ES-I3 (cell line): Measurements from ENCODE around the gene CLEC16A.

Experiments used
- H3K36me3 ChIP-seq: 2 replicates; pipeline ENCODE4 v1.6.1; 2013; ENCODE audit warnings: mild to moderate bottlenecking, low read length, control low read depth, moderate library complexity; ENCODE audit not compliant: insufficient read depth
- H3K4me1 ChIP-seq: 2 replicates; pipeline ENCODE4 v1.6.1; 2013; ENCODE audit warnings: mild to moderate bottlenecking, control low read depth, low read length; ENCODE audit not compliant: insufficient read depth
- H3K9ac ChIP-seq: 2 replicates; pipeline ENCODE4 v1.6.1; 2013; ENCODE audit warnings: low read depth, mild to moderate bottlenecking, low read length, moderate library complexity
- H3K9me3 ChIP-seq: 2 replicates; pipeline ENCODE4 v1.6.1; 2013; ENCODE audit warnings: mild to moderate bottlenecking, low read length, moderate library complexity; ENCODE audit not compliant: control insufficient read depth, insufficient read depth

Gene CLEC16A

GRCh38 chr16:11175106-11175786 lies 230.9 kb downstream of the CLEC16A start:
- Histone ChIP-seq H3K9ac (no peak overlapping the region), H3K4me1 (no peaks in the 10 kb centered on the region), H3K9me3 (no peaks in the 10 kb centered on the region), H3K36me3 (no peaks in the 10 kb centered on the region)

GRCh38 chr16:11175787-11176341 lies 231.5 kb downstream of the CLEC16A start:
- Histone ChIP-seq H3K9ac (no peak overlapping the region), H3K4me1 (no peaks in the 10 kb centered on the region), H3K9me3 (no peaks in the 10 kb centered on the region), H3K36me3 (no peaks in the 10 kb centered on the region)

GRCh38 chr16:11177578-11178160 lies 233.3 kb downstream of the CLEC16A start:
- Histone ChIP-seq H3K9me3 (no peaks in the 10 kb centered on the region), H3K36me3 (no peaks in the 10 kb centered on the region), H3K4me1 (peaks cover 12% of the 10 kb centered on the region), H3K9ac (no peak overlapping the region)

GRCh38 chr16:11178424-11178823 lies 234.1 kb downstream of the CLEC16A start:
- Histone ChIP-seq H3K4me1 (peaks cover 20% of the 10 kb centered on the region), H3K9ac (no peak overlapping the region), H3K36me3 (no peaks in the 10 kb centered on the region), H3K9me3 (no peaks in the 10 kb centered on the region)

- Histone ChIP-seq H3K4me1 (peaks cover 26% of the 10 kb centered on the region), H3K9me3 (no peaks in the 10 kb centered on the region), H3K9ac (no peak overlapping the region), H3K36me3 (no peaks in the 10 kb centered on the region)
Measured at GRCh38 chr16:11179574-11179973, 235.2 kb downstream of the CLEC16A start.

GRCh38 chr16:11180489-11180888 lies 236.1 kb downstream of the CLEC16A start:
- Histone ChIP-seq H3K4me1 (peaks cover 26% of the 10 kb centered on the region), H3K36me3 (no peaks in the 10 kb centered on the region), H3K9ac (no peak overlapping the region), H3K9me3 (no peaks in the 10 kb centered on the region)

- no peaks in the 10 kb centered on the region for H3K36me3 ChIP-seq
- peaks cover 26% of the 10 kb centered on the region for H3K4me1 ChIP-seq
- H3K9ac ChIP-seq: no peak overlapping the region
- no peaks in the 10 kb centered on the region for H3K9me3 ChIP-seq
Measured at GRCh38 chr16:11181242-11181898, 237.0 kb downstream of the CLEC16A start.

- H3K9ac ChIP-seq: no peak overlapping the region
- no peaks in the 10 kb centered on the region for H3K36me3 ChIP-seq
- H3K9me3 ChIP-seq: no peaks in the 10 kb centered on the region
- H3K4me1 ChIP-seq: peaks cover 26% of the 10 kb centered on the region
Measured at GRCh38 chr16:11181899-11182279, 237.5 kb downstream of the CLEC16A start.

GRCh38 chr16:11182411-11182810 lies 238.0 kb downstream of the CLEC16A start:
- H3K9me3 ChIP-seq: no peaks in the 10 kb centered on the region
- no peaks in the 10 kb centered on the region for H3K36me3 ChIP-seq
- H3K4me1 ChIP-seq: peaks cover 26% of the 10 kb centered on the region
- H3K9ac ChIP-seq: no peak overlapping the region

- H3K36me3 ChIP-seq: no peaks in the 10 kb centered on the region
- H3K9me3 ChIP-seq: no peaks in the 10 kb centered on the region
- H3K9ac ChIP-seq: no peak overlapping the region
- peaks cover 26% of the 10 kb centered on the region for H3K4me1 ChIP-seq
Measured at GRCh38 chr16:11183035-11183812, 238.9 kb downstream of the CLEC16A start.

GRCh38 chr16:11183951-11184350 lies 239.6 kb downstream of the CLEC16A start:
- Histone ChIP-seq H3K36me3 (no peaks in the 10 kb centered on the region), H3K9me3 (no peaks in the 10 kb centered on the region), H3K4me1 (peaks cover 26% of the 10 kb centered on the region), H3K9ac (no peak overlapping the region)

GRCh38 chr16:11187522-11188023 lies 243.2 kb downstream of the CLEC16A start:
- peaks cover 15% of the 10 kb centered on the region for H3K4me1 ChIP-seq
- H3K36me3 ChIP-seq: no peaks in the 10 kb centered on the region
- no peaks in the 10 kb centered on the region for H3K9me3 ChIP-seq
- H3K9ac ChIP-seq: no peak overlapping the region

- Histone ChIP-seq H3K4me1 (peaks cover under 1% of the 10 kb centered on the region; the same call in 1 of the 2 replicates), H3K9me3 (no peaks in the 10 kb centered on the region), H3K9ac (no peak overlapping the region), H3K36me3 (no peaks in the 10 kb centered on the region)
Measured at GRCh38 chr16:11188801-11189740, 244.7 kb downstream of the CLEC16A start.
